ENCODE results near the gene ARHGEF17.

Gene ARHGEF17

DNA sequence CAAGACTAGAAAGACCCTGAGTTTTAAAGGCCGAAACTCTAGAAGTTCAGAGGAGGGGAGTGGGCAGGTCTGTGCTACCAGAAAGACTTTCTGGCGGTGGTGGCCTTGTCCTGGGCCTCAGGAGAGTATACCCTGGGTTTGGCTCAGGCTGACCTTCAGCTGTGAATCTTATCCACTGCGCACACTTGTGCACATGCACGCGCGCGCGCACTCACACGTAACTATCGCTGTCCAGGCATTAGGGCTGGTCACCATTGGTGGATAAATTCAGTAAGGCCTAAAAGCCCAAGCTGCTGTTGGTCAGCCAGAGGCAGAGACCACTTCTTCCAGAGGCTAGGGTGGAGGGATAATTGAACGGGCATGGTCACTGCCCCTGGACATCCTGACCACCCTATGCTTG is 25.1 kb downstream of the ARHGEF17 start:
- DNase-seq (ENCODE audit: low read depth, low spot score), result no peak

DNA sequence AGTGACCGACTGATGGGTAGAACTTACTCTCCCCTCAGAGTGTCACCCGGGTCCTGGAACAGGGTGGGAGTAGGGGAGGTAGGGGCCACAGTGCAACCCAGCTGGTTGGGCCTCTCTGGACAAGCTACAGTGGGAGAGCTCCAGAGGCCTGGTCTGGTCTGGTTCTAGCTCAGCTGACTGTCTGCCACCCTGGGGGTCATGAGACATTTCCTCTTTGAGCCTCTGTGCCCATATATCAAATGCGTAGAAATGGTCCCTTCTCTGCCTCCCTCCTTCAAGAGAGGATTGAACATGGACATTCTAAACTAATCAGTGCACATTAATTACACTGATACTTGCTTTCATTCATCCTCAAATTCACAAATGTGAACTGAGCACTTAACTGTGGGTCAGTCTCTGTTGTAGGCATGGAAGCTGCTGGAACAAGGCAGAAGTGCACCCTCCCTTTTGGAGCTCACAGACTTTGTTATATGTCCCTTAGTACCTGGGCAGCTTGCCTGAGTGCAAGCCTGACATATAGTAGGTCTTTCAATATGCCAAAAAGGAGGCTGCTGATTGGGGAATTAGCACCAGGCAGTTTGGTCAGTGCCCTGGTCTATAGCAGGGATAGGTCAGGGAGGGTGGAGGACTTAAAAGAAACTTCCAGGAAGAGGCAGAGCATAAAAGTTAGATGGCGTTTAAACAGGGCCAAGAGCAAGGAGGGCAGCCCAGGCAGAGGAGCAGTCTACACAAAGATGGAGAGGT is 25.7 kb downstream of the ARHGEF17 start:
- no peak for DNase-seq (ENCODE audit: low read depth, low spot score)

DNA sequence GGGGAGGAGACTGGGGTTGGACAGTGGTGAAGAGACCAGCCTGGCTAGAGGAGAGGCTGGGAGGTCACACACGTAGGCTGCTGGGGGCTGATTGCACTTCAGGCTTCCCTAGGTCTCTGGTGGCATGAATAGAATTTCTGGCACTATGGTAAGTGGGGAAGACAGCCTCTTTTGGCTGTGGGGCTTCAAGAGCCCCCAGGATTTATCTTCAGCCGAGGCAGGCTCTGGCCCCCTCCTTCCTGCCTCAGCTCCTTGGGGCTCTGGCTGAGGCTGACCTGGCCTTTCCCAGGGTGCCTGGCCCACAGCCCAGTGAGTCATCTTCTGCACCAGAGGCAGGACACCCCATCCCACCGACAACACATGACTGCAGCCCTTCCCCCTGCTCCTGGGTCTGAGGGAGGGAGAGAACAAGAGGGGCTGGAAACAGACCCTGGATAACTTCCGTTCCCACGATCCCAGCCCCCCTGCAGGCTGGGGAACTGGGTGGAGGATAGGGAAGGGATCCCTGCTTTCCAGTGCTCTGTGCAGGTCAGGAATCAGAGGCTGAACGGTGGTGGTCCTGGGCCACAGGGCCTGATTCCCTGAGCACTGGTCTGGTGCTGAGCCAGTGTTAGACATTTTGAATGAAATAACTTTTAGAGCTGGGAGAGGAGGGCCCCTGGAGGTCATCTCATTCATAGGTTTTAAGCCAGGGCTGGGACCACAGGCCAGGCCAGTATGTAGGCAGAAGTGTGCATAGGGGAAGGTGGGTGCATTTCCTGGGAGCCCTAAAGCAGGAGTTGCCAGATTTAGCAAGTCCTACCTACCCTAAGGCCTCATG is 26.5 kb downstream of the ARHGEF17 start:
- no peak for DNase-seq (ENCODE audit: low read depth, low spot score)

DNA sequence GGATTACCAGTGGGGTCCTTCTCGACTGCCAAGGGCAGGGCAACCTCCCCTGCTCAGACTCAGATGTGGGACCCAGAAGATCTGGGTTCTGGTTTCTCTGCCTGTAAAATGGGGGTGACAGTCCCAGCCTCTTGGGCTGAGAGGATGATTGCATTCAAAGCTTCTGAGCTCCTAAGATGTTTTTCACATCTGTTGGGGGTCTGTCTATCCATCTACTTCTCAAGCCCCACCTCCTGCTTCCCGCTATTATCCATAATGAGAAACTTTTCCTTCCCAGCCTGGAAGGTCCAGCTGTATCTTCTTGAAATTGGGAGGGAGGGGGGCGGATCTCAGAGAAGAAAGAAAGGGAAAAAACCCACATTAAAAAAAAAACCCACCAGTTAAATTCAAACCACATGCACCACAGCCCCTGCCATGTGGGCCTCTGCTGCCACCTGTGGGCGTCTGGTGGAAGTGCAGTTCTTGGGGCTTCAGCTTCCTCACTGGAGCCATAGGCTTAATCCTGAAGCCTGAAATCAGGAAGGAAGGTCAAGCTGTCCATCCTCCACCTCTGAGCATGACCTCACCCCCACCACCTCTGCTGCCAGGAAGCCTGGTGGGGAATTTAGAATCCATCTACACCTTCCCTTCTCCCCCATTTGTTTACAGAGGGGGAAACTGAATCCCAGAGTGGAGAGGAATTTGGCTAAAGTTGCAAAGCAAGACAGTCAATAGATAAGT is 27.3 kb downstream of the ARHGEF17 start:
- DNase-seq (ENCODE audit: low read depth, low spot score), result peak; percentile 63

DNA sequence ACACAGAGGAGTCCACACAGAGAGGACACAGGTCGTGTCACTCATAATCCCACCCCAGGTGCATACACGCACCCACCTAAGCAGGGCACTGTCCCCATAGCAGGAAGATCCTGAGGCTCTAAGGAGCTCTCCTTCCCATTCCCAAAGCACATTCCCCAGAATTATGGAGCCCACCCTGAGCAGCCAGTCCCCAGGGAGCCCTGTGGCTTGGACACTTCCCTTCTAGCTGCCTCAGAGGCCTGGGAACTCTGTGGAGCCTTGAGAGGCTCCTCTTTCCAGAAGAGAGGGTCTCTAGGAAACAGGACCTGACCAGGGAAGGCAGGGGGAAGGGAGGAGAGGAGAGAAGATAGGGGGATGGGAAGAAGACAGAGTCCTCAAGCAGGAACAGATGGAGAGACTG is 29.8 kb downstream of the ARHGEF17 start:
- no peak for DNase-seq (ENCODE audit: low read depth, low spot score)

DNA sequence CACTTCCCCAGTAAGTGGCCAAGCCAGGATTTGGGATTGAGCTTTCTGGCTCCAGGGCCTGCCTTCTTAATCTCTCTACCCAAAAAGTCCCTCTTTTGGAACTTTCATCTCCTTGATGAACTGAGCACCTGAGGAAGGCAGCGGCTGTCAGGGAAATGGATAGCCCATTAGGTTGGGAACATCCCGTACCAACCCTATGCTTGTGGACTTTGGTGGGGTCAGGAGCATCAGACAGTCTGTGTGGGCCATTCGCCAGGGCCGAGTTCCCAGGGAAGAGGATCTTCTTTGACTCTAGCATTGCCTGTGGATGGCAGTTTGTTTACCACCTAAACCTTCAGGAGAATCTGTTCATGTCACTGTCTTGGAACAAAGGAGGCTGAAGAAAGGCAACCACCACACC is 30.2 kb downstream of the ARHGEF17 start:
- DNase-seq (ENCODE audit: low read depth, low spot score), result no peak

DNA sequence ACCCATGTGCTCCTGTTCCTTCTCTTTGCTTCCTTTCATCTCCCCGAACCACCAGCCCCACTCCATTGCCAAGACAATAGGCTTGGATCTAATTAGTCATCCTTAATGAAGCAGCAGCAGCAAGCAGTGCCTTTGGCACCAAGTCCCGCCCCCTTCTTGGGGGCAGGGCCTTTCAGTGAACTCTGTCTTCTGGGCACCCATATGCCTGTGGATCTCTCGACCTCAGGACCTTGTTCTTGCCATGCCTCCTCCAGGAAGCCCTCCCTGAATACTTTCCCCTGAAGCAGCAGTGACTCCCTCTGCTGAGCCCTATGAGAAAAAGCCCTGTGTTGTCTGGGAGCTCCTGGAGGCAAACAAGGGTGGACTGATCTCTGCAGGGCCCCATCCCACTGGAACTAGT is 32.1 kb downstream of the ARHGEF17 start:
- no peak for DNase-seq (ENCODE audit: low read depth, low spot score)

DNA sequence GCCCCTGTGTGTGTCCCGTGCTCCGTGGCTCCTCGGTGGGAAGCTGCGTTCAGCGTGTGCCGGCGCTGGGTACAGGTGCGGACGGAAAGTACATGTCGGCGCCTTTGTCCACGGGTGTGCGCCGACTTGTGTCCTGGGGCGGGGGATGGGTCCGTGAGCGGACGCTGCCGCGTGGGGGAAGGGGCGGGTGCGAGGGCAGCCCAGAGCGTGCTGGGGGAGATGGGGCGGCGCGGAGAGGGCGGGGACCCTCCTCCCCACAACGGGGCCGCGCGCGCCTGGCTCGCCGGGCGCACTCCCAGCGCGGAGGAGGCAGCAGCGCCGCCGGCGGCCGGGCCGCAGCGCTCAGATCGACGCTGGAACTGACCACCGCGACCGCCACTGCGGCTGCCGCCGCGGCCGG is 34.6 kb downstream of the ARHGEF17 start:
- no peak for DNase-seq (ENCODE audit: low read depth, low spot score)

DNA sequence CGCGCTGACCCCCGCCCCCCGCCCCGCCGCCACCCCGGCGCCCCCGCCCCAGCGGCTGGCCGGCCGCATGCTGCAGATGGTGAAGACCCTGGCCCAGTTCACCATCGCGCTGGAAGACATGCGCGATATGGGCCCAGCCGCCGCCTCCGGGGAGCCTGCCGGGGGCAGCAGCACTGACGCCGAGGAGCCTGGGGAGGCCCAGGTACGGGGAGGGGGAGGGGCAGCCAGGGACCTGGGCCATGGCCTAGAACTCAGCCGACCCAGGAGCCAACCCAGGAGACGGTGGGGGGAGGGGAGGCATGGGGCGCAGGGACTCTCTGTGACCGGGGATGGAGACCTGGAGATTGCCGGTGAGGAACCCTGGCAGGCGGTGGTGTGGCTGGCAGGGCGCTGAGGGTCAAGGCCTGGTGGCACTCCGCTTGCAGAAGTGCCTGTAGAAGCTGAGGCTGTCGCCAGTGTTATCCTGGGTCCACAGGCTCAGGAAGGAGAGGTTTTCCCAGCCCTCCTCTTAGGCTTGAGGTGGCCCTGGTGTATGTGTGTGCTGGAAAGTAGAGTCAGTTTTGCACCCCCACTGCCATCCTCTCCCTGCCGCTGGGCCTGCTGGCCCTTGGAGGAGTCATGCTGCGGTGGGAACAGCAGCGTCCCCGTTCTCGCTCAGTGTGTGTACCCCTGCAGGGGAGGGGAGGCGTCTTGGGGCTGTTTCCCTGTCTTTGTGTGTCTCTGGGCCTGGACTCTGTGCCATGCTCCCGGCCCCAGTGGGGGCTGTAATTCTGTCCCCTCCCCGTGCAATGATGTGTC is 35.2 kb downstream of the ARHGEF17 start:
- DNase-seq (ENCODE audit: low read depth, low spot score), result no peak

DNA sequence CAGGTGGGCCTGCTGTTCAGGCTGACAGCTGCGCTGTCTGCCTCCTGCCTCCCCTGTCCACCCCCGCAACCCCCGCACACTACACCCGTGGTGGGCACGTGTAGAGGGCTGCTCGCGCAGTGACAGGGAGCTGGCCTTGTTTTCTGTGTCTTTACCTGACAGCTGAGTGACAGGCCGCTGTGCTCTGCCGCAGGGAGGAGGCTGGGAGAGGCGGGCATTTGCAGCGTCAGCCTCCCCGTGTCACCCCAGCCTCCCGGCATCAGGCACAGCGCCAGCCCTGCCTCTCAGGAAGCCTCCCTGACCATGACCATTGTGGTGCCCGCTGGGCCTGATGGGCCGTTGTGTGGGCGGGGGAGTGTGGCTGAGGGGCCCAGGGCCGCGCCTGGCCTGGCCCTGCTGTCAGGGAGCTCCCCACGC is 36.1 kb downstream of the ARHGEF17 start:
- DNase-seq (ENCODE audit: low read depth, low spot score), result no peak

DNA sequence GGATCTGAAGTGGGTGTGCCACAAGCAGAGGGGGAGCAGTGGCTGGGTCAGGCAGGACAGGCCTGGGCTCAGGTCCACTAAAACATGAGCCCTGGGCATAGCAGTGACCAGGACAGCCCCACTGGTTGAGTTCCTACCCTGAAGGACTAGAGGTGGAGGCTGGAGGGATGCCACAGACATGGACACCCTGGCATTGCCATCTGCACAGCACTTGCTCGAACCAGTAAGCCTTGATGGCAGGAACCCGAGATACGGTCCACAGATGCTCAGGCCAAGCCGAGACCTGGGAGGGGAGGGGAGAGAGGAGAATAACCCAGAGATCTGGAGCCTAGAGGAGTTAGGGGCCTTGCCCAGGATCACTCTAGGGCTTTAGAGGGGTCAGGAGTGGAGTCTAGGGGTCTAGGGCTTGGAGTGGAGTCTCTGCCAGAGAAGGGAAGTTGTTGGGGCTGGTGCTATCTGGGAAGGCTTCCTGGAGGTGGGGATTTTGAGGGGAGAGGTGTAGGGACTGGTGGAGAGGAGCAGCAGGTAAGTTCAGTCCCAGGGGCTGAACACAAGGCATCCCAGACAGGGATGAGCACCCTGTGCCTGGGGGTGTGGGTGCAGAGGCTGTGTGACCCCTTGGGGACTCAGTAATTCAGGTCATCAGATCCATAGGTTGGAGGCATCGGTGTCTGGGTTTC is 37.5 kb downstream of the ARHGEF17 start:
- no peak for DNase-seq (ENCODE audit: low read depth, low spot score)

DNA sequence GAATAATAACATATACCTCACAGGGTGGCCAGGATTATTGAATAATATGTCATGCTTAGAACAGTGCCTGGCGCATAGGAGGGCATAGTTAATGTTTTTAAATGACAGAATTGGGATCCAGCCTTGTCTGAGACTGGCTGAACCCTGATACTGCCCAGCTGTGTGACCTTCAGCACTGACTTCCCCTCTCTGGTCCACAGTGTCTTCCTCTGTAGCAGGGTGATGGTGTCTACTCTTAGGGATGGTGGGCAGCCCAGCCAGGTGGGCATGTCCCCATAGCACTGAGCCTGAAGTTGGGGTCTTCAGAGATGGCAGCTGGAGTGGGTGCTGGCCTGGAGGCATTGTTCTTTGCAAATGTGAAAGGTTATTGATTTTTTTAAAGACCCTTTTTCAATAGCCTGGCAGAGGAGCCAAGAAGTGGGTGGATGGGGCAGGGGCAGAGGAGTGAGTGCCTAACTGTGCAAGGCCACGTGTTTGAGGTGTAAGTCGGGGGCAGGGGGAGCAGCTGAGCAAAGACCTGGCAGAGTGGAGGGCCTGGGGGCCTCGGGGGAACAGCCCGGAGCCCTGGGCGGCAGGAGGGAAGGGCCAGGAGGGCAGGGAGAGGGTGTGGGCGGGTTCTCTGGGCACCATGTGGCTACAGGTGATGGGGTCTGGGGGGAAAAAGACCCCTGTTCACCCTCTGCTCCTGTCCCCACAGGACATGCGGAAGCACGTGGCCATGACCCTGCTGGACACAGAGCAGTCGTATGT is 38.3 kb downstream of the ARHGEF17 start:
- no peak for DNase-seq (ENCODE audit: low read depth, low spot score)

DNA sequence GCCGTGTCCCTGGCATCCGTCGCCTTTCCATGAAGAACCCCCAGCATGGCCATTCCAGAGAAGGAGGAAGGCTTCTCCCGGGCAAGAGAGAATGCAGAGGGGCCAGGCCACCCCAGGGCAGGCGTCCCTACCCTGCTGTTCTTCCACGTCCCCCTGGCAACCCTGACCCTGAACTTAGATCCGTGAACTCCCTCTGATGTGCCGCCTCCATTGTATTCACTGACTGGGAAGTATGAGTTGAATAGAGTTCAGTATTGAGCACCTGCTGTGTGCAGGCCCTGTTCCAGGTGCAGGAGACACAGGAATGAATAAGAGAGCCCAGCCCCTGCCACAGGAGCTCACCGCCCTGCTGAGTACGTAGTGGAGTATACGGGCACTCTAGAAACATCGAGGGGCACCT is 39.0 kb downstream of the ARHGEF17 start:
- no peak for DNase-seq (ENCODE audit: low read depth, low spot score)

DNA sequence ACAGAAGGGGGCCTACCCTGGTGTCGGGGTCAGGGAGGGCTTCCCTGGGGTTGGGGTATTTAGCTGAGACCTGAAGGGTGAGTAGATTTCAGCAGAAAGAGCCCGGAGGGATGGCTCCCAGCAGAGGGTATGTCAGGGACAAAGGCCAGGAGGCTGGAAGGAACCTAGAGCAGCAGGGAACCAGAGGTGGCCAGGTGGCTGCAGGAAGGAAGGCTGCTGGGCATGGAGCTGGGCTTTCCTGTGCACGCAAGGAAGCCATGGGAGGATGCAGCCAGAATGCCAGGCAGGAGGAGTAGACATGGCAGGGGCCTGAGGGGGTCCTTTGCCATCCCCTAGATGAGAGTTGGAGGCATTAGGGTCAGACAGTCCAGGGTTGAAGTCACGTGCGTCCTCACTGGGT is 40.8 kb downstream of the ARHGEF17 start:
- DNase-seq (ENCODE audit: low read depth, low spot score), result no peak

DNA sequence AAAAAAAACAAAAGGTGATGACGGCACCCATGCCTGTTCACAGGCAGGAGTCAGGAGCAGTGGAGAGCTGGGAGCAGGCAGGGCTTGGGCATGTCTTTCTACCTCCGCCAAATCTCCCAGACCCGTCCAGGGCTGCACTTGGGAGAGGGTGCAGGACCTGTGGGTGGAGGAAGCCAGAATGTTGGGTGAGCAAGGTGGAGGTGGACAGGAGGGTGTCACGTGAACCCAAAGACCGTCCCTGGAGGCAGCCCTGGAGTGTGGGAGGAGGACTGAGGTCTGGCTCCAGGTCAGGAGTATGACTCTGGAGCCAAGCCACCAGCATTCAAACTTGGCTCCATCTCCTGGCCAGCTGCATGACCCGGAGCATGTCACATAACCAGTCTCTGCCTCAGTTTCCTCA is 41.6 kb downstream of the ARHGEF17 start:
- no peak for DNase-seq (ENCODE audit: low read depth, low spot score)

DNA sequence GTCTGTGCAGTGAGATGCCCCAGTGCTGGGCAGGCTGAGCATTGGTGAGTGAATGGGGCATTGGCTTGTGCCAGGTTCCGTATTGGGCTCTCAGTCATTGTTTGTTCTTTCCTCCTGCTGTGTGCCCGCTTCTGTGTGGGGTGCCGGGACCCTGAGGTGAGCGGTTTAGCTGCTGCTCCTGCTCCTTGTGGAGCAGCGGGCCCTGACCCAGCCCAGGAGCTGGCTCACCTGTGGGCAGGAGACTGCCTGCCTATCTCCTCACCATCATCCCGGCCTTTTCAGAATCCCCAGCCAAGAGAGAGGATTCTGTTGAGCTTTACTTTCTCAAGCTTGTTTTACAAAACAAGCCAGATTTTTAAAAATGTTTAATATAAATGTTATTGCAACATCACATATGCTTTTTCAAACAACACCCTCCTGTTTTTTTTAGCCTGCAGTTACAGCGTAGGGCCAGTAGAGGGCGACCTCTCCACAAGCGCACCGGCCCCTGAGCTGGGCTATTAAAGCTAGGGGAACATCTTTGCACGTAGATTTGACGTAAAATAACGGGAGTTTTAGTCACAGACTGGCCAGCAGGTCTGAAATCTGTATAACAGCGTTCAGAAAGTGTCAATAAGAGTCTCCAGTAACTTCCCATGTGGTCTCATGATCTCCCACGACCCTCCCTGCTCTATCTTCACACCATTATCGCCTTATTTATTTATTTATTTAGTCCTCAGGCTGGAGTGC is 43.0 kb downstream of the ARHGEF17 start:
- peak; percentile 24 for DNase-seq (ENCODE audit: low read depth, low spot score)

DNA sequence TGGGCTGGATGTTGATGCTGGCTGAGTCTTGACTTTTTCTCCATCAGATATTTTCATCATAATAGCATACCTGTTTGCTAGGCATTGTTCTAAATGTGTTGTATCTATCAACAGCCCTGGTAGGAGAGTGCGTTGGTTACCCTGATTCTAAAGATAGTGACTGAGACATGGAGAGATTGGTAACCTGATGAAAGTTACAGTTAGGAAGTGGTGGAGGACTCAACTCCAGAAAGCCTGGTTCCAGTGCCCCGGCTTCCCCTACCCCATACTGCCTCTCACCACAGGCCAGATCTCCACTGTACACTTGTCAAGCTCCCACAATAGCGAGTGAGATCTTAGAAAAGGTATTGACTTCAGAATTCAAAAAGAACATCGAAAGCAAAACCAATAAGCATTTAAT is 45.3 kb downstream of the ARHGEF17 start:
- DNase-seq (ENCODE audit: low read depth, low spot score), result no peak

DNA sequence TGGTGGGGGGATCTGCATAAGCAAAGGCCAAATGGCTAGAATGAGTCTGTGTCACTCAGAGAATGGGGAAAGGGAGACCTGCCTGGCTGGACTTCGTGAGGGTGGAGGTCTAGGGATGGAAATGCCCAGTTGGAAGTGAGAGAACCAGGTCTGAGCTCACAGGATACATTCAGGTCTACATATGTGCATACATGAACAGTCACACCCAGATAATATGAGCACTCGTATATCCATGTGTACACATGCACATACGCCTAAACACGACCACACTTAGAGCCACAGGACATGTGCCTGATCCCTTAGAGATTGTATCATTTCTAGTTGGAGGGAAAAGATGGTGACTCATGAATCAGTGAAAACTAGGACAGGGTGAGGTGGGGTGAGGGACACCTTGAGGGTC is 47.0 kb downstream of the ARHGEF17 start:
- no peak for DNase-seq (ENCODE audit: low read depth, low spot score)

DNA sequence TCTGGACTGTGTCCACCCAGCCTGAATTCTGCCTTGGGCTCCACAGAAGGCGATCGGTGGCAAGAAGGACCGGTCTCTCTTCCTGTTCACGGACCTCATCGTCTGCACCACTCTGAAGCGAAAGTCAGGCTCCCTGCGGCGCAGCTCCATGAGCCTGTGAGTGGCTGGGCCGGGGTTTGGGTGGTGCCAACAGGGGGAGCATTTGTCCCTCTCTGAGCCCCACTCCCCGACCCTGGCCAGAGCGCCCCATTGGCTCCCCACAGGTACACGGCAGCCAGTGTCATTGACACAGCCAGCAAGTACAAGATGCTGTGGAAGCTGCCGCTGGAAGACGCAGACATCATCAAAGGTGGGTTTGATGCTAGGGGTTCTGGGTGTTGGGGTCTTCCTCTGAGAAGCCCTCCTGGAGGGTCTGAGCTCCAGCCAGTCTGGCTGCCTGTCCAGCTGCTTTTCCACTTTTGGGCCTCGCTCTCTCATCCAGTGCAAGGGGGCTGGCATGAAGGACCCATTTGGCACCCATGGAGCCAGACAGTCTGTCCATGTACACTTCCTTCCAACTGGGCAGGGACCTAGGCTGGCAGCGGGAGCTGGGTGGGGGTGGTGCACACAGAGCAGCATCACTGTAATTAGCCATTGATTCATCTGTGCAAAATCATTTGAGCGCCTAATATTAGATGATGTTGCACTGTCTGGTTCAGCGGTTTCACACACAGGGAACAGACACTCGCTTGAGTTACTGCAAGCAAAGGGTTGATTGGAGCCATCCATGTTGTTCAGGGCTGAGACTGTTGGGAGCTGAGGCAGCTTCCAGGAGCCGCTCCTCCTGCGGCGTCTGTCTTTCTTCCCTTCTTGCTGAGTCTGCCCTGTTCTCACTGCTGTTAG is 49.1 kb downstream of the ARHGEF17 start:
- DNase-seq (ENCODE audit: low read depth, low spot score), result no peak
